ENCODE measurements around the gene SGSM2.
"Not testable (repeated sequence)": the region's sequence is repeated elsewhere in the genome, so short reads cannot be mapped to it uniquely, and the experiment has no call there.

The SGSM2 gene, protein sequence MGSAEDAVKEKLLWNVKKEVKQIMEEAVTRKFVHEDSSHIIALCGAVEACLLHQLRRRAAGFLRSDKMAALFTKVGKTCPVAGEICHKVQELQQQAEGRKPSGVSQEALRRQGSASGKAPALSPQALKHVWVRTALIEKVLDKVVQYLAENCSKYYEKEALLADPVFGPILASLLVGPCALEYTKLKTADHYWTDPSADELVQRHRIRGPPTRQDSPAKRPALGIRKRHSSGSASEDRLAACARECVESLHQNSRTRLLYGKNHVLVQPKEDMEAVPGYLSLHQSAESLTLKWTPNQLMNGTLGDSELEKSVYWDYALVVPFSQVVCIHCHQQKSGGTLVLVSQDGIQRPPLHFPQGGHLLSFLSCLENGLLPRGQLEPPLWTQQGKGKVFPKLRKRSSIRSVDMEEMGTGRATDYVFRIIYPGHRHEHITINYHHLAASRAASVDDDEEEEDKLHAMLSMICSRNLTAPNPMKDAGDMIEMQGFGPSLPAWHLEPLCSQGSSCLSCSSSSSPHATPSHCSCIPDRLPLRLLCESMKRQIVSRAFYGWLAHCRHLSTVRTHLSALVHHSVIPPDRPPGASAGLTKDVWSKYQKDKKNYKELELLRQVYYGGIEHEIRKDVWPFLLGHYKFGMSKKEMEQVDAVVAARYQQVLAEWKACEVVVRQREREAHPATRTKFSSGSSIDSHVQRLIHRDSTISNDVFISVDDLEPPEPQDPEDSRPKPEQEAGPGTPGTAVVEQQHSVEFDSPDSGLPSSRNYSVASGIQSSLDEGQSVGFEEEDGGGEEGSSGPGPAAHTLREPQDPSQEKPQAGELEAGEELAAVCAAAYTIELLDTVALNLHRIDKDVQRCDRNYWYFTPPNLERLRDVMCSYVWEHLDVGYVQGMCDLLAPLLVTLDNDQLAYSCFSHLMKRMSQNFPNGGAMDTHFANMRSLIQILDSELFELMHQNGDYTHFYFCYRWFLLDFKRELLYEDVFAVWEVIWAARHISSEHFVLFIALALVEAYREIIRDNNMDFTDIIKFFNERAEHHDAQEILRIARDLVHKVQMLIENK

GRCh38 chr17:2336852-2337543 lies at the start of gene SGSM2:
TSS of gene SGSM2 (plus strand) at chr17:2337501. CDS start at chr17:2337689, 188 bp downstream.
- DNase-seq (ENCODE audit: low read depth): peak; percentile 57

GRCh38 chr17:2289878-2290478 lies 47.3 kb upstream of the SGSM2 start:
- DNase-seq (ENCODE audit: low read depth): no peak

GRCh38 chr17:2292100-2292499 lies 45.2 kb upstream of the SGSM2 start:
- DNase-seq (ENCODE audit: low read depth): no peak

DNA sequence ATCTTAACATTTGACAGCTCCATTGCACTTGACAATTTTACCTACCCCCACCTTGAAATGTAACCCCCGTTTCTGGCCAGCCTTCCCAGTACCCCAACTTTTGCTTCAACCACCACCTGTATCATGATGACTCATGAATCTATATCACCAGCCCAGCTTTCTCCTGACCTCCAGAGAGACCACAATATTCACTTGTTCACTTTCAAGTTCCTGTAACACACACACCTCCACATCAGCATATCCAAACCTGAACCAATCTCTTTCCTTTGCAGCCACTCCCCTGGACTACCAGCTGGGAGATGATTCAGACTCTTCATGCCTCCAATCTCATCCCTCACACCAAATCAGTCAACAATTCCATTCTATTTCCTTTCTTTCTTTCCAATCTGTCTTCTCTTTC lies 41.7 kb upstream of the SGSM2 start:
- DNase-seq (ENCODE audit: low read depth): no peak

GRCh38 chr17:2297023-2297422 lies 40.3 kb upstream of the SGSM2 start:
- DNase-seq (ENCODE audit: low read depth): no peak

DNA sequence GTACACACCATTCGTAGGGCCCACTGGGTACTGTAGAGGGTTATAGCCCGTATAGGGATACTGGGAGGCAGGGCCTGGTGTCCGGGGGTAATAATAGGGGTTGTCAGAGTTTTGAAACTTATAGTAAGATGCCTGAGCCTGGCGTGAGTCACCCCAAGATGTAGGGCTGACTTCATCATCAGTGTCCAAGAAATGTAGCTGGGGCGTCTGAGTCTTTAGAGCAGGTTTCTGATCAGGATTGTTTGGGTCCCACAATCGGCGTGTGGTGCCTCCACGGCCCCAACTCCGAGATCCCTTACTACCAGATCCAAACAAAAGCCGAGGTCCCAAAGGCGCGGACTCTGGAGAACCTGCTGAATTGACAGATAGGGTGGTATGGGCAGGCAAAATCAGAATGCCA lies 38.2 kb upstream of the SGSM2 start:
- DNase-seq (ENCODE audit: low read depth): no peak

DNA sequence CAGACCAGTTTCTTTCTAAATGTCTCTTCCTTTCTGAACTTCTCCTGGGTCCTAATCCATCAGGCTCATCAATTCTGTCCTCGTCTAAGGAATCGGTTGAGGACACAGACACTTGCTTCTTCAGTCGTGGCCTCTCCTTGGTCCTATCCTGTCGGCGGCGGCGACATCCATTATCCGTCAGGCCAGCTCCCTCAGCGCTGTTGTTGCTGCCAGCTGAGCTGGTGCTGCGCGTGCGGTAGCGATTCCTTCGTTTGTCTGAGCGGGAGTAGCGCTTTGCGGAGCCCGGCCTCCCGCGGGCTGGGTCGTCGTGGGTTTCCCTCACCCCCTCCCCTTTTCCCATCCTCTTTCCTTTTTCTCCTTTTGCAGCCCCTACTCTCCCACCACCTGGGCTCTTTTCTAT lies 37.5 kb upstream of the SGSM2 start:
- DNase-seq (ENCODE audit: low read depth): no peak

GRCh38 chr17:2302778-2303203 lies 34.5 kb upstream of the SGSM2 start:
- peak; percentile 7 for DNase-seq (ENCODE audit: low read depth)

- peak; percentile 94 for DNase-seq (ENCODE audit: low read depth)
Measured at GRCh38 chr17:2303204-2304188, 33.8 kb upstream of the SGSM2 start, which contains the start of the genes SMG6 and SRR. TSS of gene SMG6 (minus strand) at chr17:2303785. CDS start at chr17:2303720, 65 bp downstream. TSS of gene SRR (plus strand) at chr17:2303950. CDS start at chr17:2315561, 11,611 bp downstream.

DNA sequence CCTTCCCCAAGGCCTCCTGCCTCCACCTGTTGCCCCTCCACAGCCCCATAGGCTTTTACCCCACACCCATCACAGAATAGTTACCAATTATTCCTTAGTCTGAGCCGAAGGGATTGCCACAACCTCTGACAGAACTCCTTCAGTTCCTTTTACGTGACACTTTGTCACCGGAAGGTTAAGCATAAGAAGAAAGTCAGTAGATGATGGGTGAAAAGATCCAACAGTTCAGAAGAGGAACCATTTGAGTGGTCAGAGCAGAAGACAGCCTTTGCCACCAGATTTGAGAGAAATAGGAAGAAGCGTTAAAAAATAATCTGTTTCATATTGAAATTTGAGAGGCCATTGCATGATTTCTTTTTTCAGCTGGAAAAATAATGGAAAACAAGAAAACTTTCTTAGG lies 32.4 kb upstream of the SGSM2 start:
- no peak for DNase-seq (ENCODE audit: low read depth)

- no peak for DNase-seq (ENCODE audit: low read depth)
Measured at GRCh38 chr17:2309338-2310154, 27.8 kb upstream of the SGSM2 start.

DNA sequence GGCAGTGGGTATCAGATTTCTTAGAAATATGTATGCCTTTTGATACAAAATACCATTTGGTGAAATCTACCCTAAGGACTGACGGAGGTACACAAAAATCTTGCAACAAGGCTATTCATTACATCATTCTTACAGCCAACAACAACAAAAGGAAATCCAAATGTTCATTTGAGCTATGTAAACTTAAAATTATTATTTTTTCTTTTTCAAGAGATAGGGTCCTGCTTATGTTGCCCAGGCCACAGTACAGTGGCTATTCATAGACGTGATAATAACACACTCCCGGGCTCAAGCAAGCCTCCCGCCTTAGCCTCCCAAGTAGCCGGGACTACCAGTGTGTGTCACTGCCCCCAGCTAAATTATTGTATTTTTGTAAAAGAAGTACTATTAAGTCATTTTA lies 24.6 kb upstream of the SGSM2 start:
- DNase-seq (ENCODE audit: low read depth): no peak

DNA sequence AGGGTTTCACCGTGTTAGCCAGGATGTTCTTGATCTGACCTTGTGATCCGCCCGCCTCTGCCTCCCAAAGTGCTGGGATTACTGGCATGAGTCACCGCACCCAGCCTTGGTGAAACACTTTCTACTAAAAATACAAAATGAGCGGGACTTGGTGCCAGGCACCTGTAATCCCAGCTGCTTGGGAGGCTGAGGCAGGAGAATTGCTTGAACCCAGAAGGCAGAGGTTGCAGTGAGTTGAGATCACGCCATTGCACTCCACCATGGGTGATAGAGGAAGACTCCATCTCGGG lies 20.4 kb upstream of the SGSM2 start:
- not testable (repeated sequence) for DNase-seq (ENCODE audit: low read depth)

DNA sequence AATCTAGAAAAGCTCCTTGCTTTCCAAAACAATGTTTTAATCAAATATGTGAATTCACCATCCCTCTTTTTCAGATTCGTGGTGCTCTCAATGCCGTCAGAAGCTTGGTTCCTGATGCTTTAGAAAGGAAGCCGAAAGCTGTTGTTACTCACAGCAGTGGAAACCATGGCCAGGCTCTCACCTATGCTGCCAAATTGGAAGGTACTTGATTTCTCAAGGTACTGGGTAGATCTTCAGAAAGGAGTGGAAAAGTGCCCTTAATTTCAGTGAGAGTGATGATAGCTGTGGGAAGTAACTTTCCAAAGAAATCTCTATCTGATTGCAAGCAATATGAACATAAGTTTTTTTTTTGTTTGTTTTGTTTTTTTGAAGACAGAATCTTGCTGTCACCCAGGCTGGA lies 19.5 kb upstream of the SGSM2 start:
- no peak for DNase-seq (ENCODE audit: low read depth)

- no peak for DNase-seq (ENCODE audit: low read depth)
Measured at GRCh38 chr17:2319051-2319450, 18.2 kb upstream of the SGSM2 start.

DNA sequence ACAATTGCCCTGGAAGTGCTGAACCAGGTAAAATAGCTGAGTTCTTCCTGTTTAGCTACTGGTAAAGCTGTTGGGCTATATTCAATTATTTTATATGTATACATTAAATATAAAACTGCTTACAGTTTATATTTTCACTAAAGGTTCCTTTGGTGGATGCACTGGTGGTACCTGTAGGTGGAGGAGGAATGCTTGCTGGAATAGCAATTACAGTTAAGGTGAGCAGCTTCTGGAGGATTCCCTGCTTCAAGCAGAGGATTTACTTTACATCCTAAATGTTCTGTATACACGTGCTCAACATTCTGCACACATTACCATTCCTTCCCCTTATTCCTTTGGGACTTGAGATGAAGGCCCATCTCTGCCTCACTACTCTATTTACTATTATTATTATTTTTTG lies 15.9 kb upstream of the SGSM2 start:
- no peak for DNase-seq (ENCODE audit: low read depth)

DNA sequence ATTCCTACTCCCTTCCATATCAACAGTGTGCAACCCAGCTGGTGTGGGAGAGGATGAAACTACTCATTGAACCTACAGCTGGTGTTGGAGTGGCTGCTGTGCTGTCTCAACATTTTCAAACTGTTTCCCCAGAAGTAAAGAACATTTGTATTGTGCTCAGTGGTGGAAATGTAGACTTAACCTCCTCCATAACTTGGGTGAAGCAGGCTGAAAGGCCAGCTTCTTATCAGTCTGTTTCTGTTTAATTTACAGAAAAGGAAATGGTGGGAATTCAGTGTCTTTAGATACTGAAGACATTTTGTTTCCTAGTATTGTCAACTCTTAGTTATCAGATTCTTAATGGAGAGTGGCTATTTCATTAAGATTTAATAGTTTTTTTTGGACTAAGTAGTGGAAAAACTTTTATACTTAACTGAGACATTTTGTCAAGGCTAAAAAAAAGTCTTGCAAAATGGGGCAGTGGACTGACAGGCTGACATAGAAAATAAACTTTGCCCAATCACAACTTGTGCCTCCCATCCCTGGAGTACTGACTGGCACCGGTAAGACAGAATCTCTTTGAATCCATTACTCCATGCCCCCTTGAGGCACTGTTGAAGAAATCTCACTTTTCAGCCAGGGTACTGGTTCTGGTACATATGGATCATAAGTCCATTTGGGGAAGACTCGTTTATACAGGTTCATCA lies 13.5 kb upstream of the SGSM2 start:
- DNase-seq (ENCODE audit: low read depth): no peak

DNA sequence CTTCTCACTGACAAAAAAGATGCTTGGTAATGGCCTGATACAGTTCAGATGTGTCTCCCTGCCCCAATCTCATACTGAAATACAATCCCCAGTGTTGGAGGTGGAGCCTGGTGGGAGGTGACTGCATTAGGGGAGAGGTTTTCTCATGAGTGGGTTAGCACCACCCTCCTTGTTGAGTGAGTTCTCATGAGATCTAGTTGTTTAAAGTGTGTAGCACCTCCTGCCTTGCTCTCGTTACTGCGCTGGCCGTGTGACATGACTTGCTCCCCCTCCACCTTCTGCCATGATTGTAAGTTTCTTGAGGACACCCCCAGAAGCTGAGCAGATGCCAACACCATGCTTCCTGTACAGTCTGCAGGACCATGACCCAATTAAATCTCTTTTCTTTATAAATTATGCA lies 6.0 kb upstream of the SGSM2 start:
- DNase-seq (ENCODE audit: low read depth): no peak

- DNase-seq (ENCODE audit: low read depth): no peak
Measured at GRCh38 chr17:2335726-2336214, 1.5 kb upstream of the SGSM2 start.

All from activated T-helper 9 cell treated with anti-CD3 and anti-CD28 coated beads, Interleukin-2, amount 50 U/mL, for 16 hours (primary cell).